ENCODE results near the gene CDH4.

DNA sequence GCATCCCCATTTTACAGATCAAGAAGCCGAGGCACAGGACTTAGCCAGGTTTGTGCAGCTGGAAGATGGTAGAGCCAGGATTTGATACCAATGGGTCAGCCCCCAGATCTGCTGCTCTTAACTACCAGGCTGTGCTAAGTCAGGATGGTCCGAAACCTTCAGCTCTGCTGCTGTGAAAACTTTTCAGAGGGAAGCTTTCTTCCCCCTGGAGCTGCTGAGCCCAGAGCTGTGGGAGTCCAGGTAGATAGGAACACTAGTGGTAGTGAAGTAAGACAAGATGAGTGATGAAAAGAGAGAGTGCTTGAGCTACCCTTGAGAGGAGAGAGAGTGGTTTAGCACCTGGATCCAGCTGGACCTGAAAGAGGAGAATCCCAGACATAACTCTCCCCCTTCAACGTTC, 230.8 kb downstream of the CDH4 start:
- TF ChIP-seq, protein P1, sequence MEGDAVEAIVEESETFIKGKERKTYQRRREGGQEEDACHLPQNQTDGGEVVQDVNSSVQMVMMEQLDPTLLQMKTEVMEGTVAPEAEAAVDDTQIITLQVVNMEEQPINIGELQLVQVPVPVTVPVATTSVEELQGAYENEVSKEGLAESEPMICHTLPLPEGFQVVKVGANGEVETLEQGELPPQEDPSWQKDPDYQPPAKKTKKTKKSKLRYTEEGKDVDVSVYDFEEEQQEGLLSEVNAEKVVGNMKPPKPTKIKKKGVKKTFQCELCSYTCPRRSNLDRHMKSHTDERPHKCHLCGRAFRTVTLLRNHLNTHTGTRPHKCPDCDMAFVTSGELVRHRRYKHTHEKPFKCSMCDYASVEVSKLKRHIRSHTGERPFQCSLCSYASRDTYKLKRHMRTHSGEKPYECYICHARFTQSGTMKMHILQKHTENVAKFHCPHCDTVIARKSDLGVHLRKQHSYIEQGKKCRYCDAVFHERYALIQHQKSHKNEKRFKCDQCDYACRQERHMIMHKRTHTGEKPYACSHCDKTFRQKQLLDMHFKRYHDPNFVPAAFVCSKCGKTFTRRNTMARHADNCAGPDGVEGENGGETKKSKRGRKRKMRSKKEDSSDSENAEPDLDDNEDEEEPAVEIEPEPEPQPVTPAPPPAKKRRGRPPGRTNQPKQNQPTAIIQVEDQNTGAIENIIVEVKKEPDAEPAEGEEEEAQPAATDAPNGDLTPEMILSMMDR (conservative IDR thresholded peaks at IDR 0.05; ENCODE audit: low read depth, low read length): no peak
- TF ChIP-seq MAFK (IDR thresholded peaks at IDR 0.05; ENCODE audit: low read depth, low read length) (no peak), BHLHE40 (IDR thresholded peaks at IDR 0.05; ENCODE audit: low read depth, low read length) (no peak), MAZ (IDR thresholded peaks at IDR 0.05; ENCODE audit: borderline replicate concordance, low read depth, low read length) (no peak), RAD21 (IDR thresholded peaks at IDR 0.05; ENCODE audit: low read length) (no peak), POLR2A (IDR thresholded peaks at IDR 0.05; ENCODE audit: low read depth, low read length) (no peak)

Measured in IMR-90 (cell line).